GM19023 (cell line): ENCODE results near the gene ZNF653.
"Not testable (repeated sequence)": the region's sequence is repeated elsewhere in the genome, so short reads cannot be mapped to it uniquely, and the experiment has no call there.

Experiments
- ATAC-seq: cut with Tn5 transposase; IDR thresholded peaks from one replicate; pipeline ENCODE4 v1.9.1; 2021; ENCODE audit warnings: mild to moderate bottlenecking, moderate library complexity; ENCODE audit not compliant: unreplicated experiment

Gene ZNF653

GRCh38 chr19:11458912-11459311 lies 46.7 kb downstream of the ZNF653 start:
- ATAC-seq = not testable (repeated sequence)

DNA sequence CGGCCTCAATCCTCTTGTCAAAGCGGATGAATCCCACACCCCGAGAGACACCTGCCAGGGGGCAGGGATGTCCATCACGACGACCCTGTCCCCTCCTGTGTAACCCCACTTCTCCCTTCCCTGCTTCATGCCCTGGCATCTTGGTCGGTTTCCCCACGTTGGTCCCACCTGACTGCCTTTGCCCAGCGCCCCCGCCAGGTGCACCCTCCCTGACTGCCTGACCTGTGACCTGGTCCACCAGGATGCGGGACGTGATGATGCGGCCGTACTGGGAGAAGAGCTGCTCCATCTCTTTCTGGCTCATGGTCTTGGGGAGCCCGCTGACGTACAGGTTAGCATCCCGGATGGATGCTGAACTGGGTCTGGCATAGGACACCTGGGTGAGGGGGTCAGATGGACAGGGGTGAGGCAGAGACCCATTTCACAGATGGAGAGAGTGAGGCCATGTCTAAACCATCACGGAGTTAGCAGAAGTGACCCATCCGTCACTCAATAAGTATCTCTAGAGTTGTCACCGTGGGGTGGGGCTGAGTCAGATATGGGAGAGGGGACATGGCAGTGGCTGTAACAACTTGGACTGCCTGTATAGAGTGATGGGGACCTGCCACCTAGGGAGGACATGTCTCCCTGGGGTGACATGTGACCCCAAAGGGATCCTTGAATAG lies 47.3 kb downstream of the ZNF653 start:
- ATAC-seq = no peak

- no peak for ATAC-seq
Measured at GRCh38 chr19:11457831-11458230, 47.8 kb downstream of the ZNF653 start.

DNA sequence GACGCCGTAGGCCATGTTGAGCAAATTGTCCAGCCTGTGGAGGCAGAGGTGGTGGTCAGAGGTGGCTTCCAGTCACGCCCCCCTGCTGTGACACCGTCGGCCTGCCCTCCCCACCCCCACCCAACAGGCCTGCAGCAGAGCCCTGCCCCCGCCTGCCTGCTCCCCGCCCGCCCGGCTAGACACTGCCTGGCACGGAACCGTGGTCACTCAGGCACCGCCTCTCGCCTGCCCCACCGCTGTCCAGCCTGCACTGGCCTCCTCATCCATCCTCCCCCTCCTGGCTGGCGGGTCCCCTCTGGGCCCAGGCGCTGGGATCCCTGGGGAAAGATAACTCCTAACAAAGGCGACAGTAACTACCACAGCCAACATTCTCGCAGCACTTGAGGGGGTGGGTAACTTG lies 48.5 kb downstream of the ZNF653 start:
- no peak for ATAC-seq

GRCh38 chr19:11456659-11457058 lies 49.0 kb downstream of the ZNF653 start:
- no peak for ATAC-seq

- ATAC-seq = not testable (repeated sequence)
Measured at GRCh38 chr19:11455233-11455554, 50.4 kb downstream of the ZNF653 start.

- no peak for ATAC-seq
Measured at GRCh38 chr19:11453468-11454341, 51.9 kb downstream of the ZNF653 start.

DNA sequence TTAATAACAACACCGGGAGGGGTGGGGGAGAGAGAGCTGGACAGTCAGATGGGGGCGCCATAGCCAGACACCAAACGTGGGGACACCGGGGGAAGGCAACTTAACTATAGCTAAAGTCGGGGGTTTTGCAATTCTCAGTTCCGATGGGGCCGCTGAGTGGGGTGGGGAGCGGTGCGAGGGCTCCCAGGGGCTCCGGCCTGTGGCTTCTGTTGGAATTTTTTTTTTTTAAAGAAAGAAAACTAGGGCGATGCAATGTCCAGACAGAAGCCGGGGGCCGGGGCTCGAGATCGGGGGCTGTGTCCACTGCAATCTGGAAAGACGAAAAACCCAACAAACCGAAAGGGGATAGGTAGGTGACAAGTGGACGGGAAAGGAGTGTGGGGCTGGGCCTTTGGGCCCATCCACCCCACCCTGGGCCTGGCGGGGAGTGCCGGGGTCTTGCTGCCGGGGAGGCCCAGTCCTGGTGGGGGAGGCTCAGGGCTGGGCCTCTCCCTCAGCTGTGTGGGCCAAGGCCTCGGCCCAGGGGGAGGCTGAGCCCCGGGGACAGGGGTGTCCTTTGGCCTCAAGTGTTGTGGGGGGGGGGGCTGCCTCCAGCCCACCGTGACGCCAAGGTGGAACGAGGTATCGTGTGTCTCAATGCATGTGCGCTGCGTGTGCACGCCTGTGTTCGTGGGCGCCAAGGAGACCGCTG lies 52.9 kb downstream of the ZNF653 start:
- no peak for ATAC-seq

- ATAC-seq = no peak
Measured at GRCh38 chr19:11451871-11452619, 53.6 kb downstream of the ZNF653 start.

- ATAC-seq = no peak
Measured at GRCh38 chr19:11451327-11451870, 54.2 kb downstream of the ZNF653 start.

DNA sequence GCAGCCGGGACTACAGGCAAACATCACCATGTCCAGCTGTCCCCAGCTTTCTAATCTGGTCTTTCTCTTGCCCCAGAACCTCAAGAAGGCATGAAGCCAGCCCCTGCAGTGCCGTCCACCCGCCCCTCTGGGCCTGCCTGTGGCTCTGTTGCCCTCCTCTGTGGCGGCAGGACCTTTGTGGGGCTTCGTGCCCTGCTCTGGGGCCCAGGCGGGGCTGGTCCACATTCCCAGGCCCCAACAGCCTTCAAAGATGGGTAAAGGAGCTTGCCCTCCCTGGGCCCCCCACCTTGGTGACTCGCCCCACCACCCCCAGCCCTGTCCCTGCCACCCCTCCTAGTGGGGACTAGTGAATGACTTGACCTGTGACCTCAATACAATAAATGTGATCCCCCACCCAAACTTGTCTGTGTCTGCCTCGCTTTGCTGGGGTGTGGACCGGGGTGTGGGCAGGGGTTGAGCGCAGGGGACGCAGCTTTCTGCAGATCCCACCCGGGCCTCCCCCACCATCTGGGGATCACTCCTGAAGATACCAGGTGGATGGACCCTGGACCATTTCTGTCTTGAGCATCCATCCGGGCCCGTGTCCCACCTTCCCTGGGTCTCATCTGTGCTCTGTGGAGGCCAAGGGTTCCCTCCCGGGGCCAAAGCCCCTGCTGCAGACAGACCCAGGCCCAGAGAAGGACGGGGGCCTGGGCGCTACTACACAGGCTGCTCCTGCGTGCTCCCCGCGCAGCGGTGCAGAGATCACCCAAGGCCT lies 54.9 kb downstream of the ZNF653 start:
- no peak for ATAC-seq

GRCh38 chr19:11448923-11449554 lies 56.6 kb downstream of the ZNF653 start:
- ATAC-seq = no peak

- ATAC-seq = no peak
Measured at GRCh38 chr19:11448410-11448809, 57.2 kb downstream of the ZNF653 start.

DNA sequence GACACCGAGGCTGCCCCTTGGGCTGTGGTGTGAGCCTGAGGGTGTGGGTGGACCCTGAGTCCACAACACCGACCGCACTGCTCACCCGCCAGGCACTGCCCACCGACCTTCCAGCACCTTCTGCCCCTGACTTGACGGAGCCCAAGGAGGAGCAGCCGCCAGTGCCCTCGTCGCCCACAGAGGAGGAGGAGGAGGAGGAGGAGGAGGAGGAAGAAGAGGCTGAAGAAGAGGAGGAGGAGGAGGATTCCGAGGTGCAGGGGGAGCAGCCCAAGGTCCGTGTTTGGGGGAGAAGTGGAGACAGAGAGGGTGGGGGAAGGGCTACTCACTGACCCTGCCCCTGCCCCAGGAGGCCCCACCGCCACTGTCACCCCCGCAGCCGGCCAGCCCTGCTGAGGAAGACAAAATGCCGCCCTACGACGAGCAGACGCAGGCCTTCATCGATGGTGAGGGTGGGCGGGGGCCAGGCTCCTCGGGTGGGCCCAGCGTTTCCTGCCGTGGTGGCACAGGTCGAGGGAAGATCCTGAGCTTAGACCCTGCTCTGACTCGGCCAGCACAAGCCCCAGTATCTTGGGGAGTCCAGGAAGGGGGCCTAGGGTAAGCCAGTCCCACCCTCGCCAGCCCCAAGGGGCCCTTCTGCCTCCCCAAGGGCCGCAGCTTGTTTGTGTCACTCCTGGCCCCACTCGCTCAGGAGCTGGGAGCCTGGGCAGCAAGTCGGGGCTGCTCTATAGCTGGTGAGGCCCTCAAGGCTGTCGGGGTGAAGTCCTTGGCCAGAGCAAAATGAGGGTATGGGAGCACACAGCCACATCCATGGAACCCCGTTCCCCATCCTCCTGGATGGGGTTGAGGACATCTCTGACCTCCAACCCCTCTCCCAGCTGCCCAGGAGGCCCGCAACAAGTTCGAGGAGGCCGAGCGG lies 58.0 kb downstream of the ZNF653 start:
- no peak for ATAC-seq

- no peak for ATAC-seq
Measured at GRCh38 chr19:11446652-11447301, 58.9 kb downstream of the ZNF653 start.

- ATAC-seq = no peak
Measured at GRCh38 chr19:11446271-11446651, 59.4 kb downstream of the ZNF653 start.

- no peak for ATAC-seq
Measured at GRCh38 chr19:11445141-11445540, 60.5 kb downstream of the ZNF653 start.

GRCh38 chr19:11444059-11444458 lies 61.6 kb downstream of the ZNF653 start:
- no peak for ATAC-seq
